SK-N-SH (cell line): ENCODE data around the gene STC2. TPM values are rescaled to one million over a fixed set of nuclear protein-coding genes. Genes with fewer than 3 reads are reported as not detected.

Experiments used
- CTCF ChIA-PET: fragments of 300-600, 350-600 bp; formaldehyde crosslinking; extraction: SDS; loops from one replicate; lab custom pipeline; 2021; lab: Yijun Ruan, JAX
- POLR2A ChIA-PET: fragments of 350-600 bp; sonication (Branson Sonifier 250); formaldehyde crosslinking; extraction: SDS; loops from one replicate; lab custom pipeline; 2020; ENCODE audit warnings: antibody characterized with exemption, inconsistent platforms; lab: Yijun Ruan, JAX
- DNase-seq: peaks from one replicate; pipeline ENCODE4 v3.0.0; 2012
- H2AFZ ChIP-seq: fragments of 200-600 bp; sonication (generic); 2 replicates; pipeline ENCODE4 v1.8.1; 2016; ENCODE audit warnings: antibody characterized with exemption, mild to moderate bottlenecking, low read depth
- H3F3A ChIP-seq: fragments of 200-600 bp; sonication (generic); replicated peaks from 2 replicates; pipeline ENCODE3; 2016; ENCODE audit warnings: antibody characterized with exemption, mild to moderate bottlenecking; ENCODE audit not compliant: insufficient read depth
- H3K27ac ChIP-seq, 2 experiments: fragments of 200-500 bp in 1 of 2; fragments of 200-600 bp in 1 of 2; sonication (Bioruptor generic) in 1 of 2; sonication (generic), shearing (Covaris generic) in 1 of 2; 2 replicates each; pipeline versions ENCODE4 v1.5.1 to v1.6.1; 2014 to 2016; ENCODE audit warnings: low read depth in 2 of 2, inconsistent platforms in 1 of 2, low read length in 1 of 2, mild to moderate bottlenecking in 1 of 2, mixed read lengths in 1 of 2
- H3K27me3 ChIP-seq: fragments of 200-600 bp; sonication (generic), shearing (Covaris generic); 2 replicates; pipeline ENCODE4 v1.6.1; 2016; ENCODE audit warnings: mixed run types; ENCODE audit not compliant: insufficient read depth
- H3K36me3 ChIP-seq, 2 experiments: fragments of 200-500 bp in 1 of 2; fragments of 200-600 bp in 1 of 2; sonication (Bioruptor generic) in 1 of 2; sonication (generic) in 1 of 2; replicated peaks in 1 of 2; 2 replicates each; pipeline versions ENCODE3 to v1.5.1; 2014 to 2016; ENCODE audit warnings: low read length in 1 of 2, mild to moderate bottlenecking in 1 of 2; ENCODE audit not compliant: insufficient read depth in 2 of 2, control insufficient read depth in 1 of 2
- H3K4me1 ChIP-seq, 2 experiments: fragments of 200-500 bp in 1 of 2; fragments of 200-600 bp in 1 of 2; sonication (Bioruptor generic) in 1 of 2; sonication (generic), shearing (Covaris generic) in 1 of 2; 2 replicates each; pipeline versions ENCODE4 v1.5.1 to v1.6.1; 2014 to 2016; ENCODE audit warnings: low read depth in 1 of 2, low read length in 1 of 2, mixed run types in 1 of 2; ENCODE audit not compliant: insufficient read depth in 2 of 2, control insufficient read depth in 1 of 2
- H3K4me2 ChIP-seq: fragments of 200-600 bp; sonication (generic), shearing (Covaris generic); 2 replicates; pipeline ENCODE4 v1.6.1; 2017; ENCODE audit warnings: mixed run types
- H3K4me3 ChIP-seq, 2 experiments: fragments of 200-500 bp in 1 of 2; fragments of 200-600 bp in 1 of 2; sonication (Bioruptor generic) in 1 of 2; sonication (generic), shearing (Covaris generic) in 1 of 2; 2 replicates each; pipeline versions ENCODE4 v1.5.1 to v1.8.1; 2014 to 2016; ENCODE audit warnings: low read depth in 2 of 2, inconsistent platforms in 1 of 2, low read length in 1 of 2, mild to moderate bottlenecking in 1 of 2, mixed read lengths in 1 of 2, moderate library complexity in 1 of 2
- H3K79me2 ChIP-seq: fragments of 200-600 bp; sonication (generic); 2 replicates; pipeline ENCODE4 v1.8.1; 2017; ENCODE audit warnings: mild to moderate bottlenecking; ENCODE audit not compliant: insufficient read depth
- H3K9ac ChIP-seq: fragments of 200-600 bp; sonication (generic); 2 replicates; pipeline ENCODE4 v1.6.1; 2017; ENCODE audit warnings: mixed run types
- H3K9me2 ChIP-seq: fragments of 200-600 bp; sonication (generic); 2 replicates; pipeline ENCODE4 v1.6.1; 2017; ENCODE audit warnings: mixed run types
- H3K9me3 ChIP-seq: fragments of 200-600 bp; sonication (generic); 2 replicates; pipeline ENCODE4 v1.6.1; 2017; ENCODE audit warnings: mixed run types, mild to moderate bottlenecking, moderate library complexity
- H4K20me1 ChIP-seq: fragments of 200-600 bp; sonication (generic); 2 replicates; pipeline ENCODE4 v1.6.1; 2017; ENCODE audit warnings: mild to moderate bottlenecking, mixed run types; ENCODE audit not compliant: insufficient read depth
- CTCF ChIP-seq: fragments of 200-600 bp; sonication (generic); IDR thresholded peaks from 2 replicates; pipeline ENCODE4 v1.6.1; 2017; ENCODE audit warnings: antibody characterized with exemption, mild to moderate bottlenecking, moderate library complexity
- FOSL2 ChIP-seq: IDR thresholded peaks from 2 replicates; pipeline ENCODE4 v1.4.0; 2012; ENCODE audit warnings: low read depth, mild to moderate bottlenecking, moderate library complexity, borderline replicate concordance
- FOXM1 ChIP-seq: IDR thresholded peaks from 2 replicates; pipeline ENCODE4 v1.4.0; 2012; ENCODE audit warnings: low read depth, mild to moderate bottlenecking
- MAX ChIP-seq: IDR thresholded peaks from 2 replicates; pipeline ENCODE4 v1.4.0; 2012; ENCODE audit warnings: low read depth
- MXI1 ChIP-seq: IDR thresholded peaks from 2 replicates; pipeline ENCODE4 v1.6.1; 2012; ENCODE audit warnings: mild to moderate bottlenecking, low read depth, low read length, improper control_type of control experiment
- RAD21 ChIP-seq: IDR thresholded peaks from 2 replicates; pipeline ENCODE4 v1.6.1; 2012; ENCODE audit warnings: mild to moderate bottlenecking, low read length
- RCOR1 ChIP-seq: fragments of 150-350 bp; IDR thresholded peaks from 2 replicates; pipeline ENCODE4 v1.6.1; 2017; ENCODE audit warnings: antibody characterized with exemption, low read length
- RXRA ChIP-seq: IDR thresholded peaks from 2 replicates; pipeline ENCODE4 v1.4.0; 2012; ENCODE audit warnings: low read depth, mild to moderate bottlenecking, borderline replicate concordance
- SMC3 ChIP-seq: IDR thresholded peaks from 2 replicates; pipeline ENCODE4 v1.6.1; 2012; ENCODE audit warnings: low read depth, low read length, improper control_type of control experiment
- USF1 ChIP-seq: IDR thresholded peaks from 2 replicates; pipeline ENCODE4 v1.4.0; 2012; ENCODE audit warnings: low read depth, borderline replicate concordance
- WGBS: methylation state at CpG from one replicate; pipeline ENCODE4 v1.1.6; 2017; ENCODE audit warnings: low lambda C conversion rate; 5-methylcytosine and 5-hydroxymethylcytosine counted together
- polyA plus RNA-seq, 3 experiments: library from polyadenylated mRNA; depleted of rRNA; stranded (reverse); fragments of >200 nt; gene quantifications; 2 replicates each; pipeline ENCODE4 v1.2.3, GENCODE V29; 2012
- TF ChIP-seq, protein P1 (sequence below): IDR thresholded peaks from 2 replicates; pipeline ENCODE4; 2012
- TF ChIP-seq, protein P2 (sequence below): fragments of 150-350 bp; IDR thresholded peaks from 2 replicates; pipeline ENCODE4 v1.6.1; 2017; ENCODE audit warnings: antibody characterized with exemption, low read length, low read depth, borderline replicate concordance

STC2 gene
- polyA plus RNA-seq, 1 of the 3 experiments (the other 2 are of a cell fraction): 5.9 TPM

DNA sequence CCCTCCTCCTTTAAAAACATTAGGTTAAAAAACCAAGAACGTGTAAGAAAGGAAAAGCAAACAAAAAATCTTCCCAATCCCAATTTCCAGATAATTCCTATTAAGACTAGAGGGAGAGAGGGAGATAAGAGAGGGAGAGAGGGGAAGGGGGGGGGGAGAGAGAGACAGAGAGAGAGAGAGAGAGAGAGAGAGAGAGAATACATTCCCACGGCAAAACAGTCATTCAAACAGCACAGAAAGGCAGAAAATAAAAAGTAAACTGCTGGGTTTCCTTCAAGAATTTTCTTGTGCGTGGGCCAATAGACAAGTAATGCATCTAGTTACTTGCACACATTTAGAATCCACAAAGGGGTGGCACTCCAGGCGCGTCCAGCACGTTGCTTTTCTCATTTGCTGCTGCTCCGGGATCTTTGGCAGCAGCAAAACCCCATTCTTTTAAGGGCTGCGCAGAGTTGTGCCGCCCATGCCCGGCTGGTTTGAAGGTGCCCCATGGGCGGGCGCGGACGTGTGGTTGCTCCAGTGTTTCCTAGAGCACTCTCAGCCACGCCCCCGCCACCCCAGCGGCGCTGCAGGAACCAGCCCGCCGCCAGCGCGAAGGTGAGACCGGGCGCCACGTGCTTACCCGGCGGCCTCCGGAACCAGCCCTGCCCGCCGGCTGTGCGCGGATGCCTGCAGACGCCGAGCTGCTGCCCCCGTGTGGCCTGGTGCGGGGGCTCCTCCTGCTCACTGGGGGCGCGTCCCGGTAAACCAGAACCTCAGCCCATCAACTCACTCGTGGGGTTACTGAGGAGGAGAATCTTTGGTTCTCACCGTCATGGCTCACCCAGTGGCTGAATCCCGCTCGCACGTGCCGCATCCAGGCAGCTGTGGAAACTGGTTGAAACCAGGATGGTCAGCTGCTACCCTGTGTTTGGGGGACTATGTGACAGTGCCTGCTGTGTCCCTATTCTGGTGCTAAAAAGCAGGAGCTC is 44.6 kb downstream of the STC2 start:
- DNase-seq: peak; percentile 87
- no peak overlapping the region for H3K9ac ChIP-seq
- peaks cover 0 to 7% of the 10 kb centered on the region in 2 experiments; a peak in 1 of 4 replicates for H3K4me1 ChIP-seq
- peak overlapping the region; percentile 46; the same call in 1 of the 2 replicates for H2AFZ ChIP-seq
- no peaks in the 10 kb centered on the region for H3K79me2 ChIP-seq
- peaks cover 12% of the 10 kb centered on the region; the same call in 1 of the 2 replicates for H3K27me3 ChIP-seq
- TF ChIP-seq CTCF (peak; percentile 73), MXI1 (peak; percentile 79), FOXM1 (no peak), RXRA (no peak), RAD21 (peak; percentile 55), SMC3 (peak; percentile 51), USF1 (peak; percentile 53; the same call in 1 of the 2 replicates), RCOR1 (no peak), MAX (peak; percentile 99), FOSL2 (no peak)
- TF ChIP-seq, protein P1, sequence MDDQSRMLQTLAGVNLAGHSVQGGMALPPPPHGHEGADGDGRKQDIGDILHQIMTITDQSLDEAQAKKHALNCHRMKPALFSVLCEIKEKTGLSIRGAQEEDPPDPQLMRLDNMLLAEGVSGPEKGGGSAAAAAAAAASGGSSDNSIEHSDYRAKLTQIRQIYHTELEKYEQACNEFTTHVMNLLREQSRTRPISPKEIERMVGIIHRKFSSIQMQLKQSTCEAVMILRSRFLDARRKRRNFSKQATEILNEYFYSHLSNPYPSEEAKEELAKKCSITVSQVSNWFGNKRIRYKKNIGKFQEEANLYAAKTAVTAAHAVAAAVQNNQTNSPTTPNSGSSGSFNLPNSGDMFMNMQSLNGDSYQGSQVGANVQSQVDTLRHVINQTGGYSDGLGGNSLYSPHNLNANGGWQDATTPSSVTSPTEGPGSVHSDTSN: no peak
- TF ChIP-seq, protein P2, sequence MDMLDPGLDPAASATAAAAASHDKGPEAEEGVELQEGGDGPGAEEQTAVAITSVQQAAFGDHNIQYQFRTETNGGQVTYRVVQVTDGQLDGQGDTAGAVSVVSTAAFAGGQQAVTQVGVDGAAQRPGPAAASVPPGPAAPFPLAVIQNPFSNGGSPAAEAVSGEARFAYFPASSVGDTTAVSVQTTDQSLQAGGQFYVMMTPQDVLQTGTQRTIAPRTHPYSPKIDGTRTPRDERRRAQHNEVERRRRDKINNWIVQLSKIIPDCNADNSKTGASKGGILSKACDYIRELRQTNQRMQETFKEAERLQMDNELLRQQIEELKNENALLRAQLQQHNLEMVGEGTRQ: no peak
- H3F3A ChIP-seq: no peaks in the 10 kb centered on the region
- H3K9me2 ChIP-seq: no peaks in the 10 kb centered on the region
- no peaks in the 10 kb centered on the region for H4K20me1 ChIP-seq
- no peak overlapping the region for H3K27ac ChIP-seq
- 23% methylated on average over 19 of the region's 45 CpGs for WGBS
- H3K4me3 ChIP-seq: peak overlapping the region; percentile 19 to 36; a peak in 2 of 4 replicates
- ChIA-PET POLR2A (no interaction called here), CTCF (interaction anchor here (0.6 to 1.7 kb wide), 21 partner anchors 8 to 1409 kb away, joined by 3 to 12 read pairs (median 3); no protein-coding TSS in a partner anchor)
- peak overlapping the region; percentile 63 for H3K4me2 ChIP-seq
- no peaks in the 10 kb centered on the region for H3K36me3 ChIP-seq
- H3K9me3 ChIP-seq: no peaks in the 10 kb centered on the region
